ENCODE results near the gene BFSP2.

DNA sequence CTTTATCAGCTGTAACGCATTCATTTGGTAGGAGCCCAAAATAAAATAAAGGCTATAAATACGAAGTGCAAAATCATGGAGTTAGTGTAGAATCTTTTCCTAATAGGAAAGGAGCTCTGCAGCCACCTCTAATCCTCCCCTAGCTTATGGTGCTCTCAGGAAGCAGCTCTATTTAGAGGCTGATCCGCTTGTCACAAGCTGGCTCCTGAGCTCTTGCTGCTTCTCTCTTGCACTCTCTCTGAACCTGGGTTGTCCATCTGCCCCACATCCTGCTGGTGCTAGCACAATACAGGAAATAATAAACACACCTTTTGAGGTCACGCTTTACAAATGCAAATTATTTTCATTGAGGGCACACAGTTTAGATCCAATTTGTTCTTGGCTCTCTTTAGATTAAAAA lies 37.3 kb upstream of the BFSP2 start:
- TF ChIP-seq EZH2 (IDR thresholded peaks at IDR 0.05; ENCODE audit: borderline replicate concordance, low read length) (no peak), CTCF (conservative IDR thresholded peaks at IDR 0.05 in 1 of 2, IDR thresholded peaks at IDR 0.05 in 1 of 2; ENCODE audit: extremely low read depth in 1 of 2, insufficient read depth in 1 of 2, low read depth in 1 of 2, low read length in 2 of 2) (no peak)

All from mammary epithelial cell (primary cell).